HCT116 (cell line): ENCODE results near the gene IGSF10. TPM values are rescaled to one million over a fixed set of nuclear protein-coding genes. Genes with fewer than 3 reads are reported as not detected.

Experiments
- ATAC-seq: fragments of 200-7000 bp; cut with Tn5 transposase; 2 replicates; pipeline ENCODE4 v1.9.1; 2020; ENCODE audit warnings: mild to moderate bottlenecking, moderate library complexity
- BruUV-seq: library from RNA; stranded (reverse); fragments of 400-500 nt; replicated peaks from 2 replicates; lab custom pipeline; 2021; lab: Mats Ljungman, UMichigan
- CTCF ChIA-PET: fragments of 300-600 bp; sonication (Branson Sonifier 250); formaldehyde crosslinking; loops from one replicate; lab custom pipeline; 2021; ENCODE audit warnings: antibody characterized with exemption; lab: Charles Lee
- POLR2A ChIA-PET: fragments of 300-600, 350-600 bp; sonication (Branson Sonifier 250); formaldehyde crosslinking; loops from one replicate; lab custom pipeline; 2021; ENCODE audit warnings: antibody characterized with exemption; lab: Charles Lee
- RAD21 ChIA-PET, 2 experiments: fragments of 300-600 bp; sonication (Branson Sonifier 250); formaldehyde crosslinking; loops; one replicate each; lab custom pipeline; 2023; ENCODE audit warnings: low total read pairs in 2 of 2; ENCODE audit not compliant: uncharacterized antibody in 2 of 2, unreplicated experiment in 2 of 2, low non-redundant PET in 1 of 2; lab: Charles Lee
- DNase-seq: peaks from one replicate; pipeline ENCODE4 v3.0.0-alpha.2; 2010; ENCODE audit warnings: low read depth, low spot score
- H2AFZ ChIP-seq: fragments of 200-600 bp; shearing (Covaris generic), sonication (generic); 2 replicates; pipeline ENCODE4 v1.6.1; 2017; ENCODE audit warnings: low read depth, mixed run types, mixed read lengths, antibody characterized with exemption, low read length; ENCODE audit not compliant: poor library complexity, severe bottlenecking
- H3K27ac ChIP-seq: 2 replicates; pipeline ENCODE4 v1.5.1; 2012; ENCODE audit warnings: low read depth, low read length
- H3K27me3 ChIP-seq: fragments of 200-600 bp; sonication (generic); 2 replicates; pipeline ENCODE4 v1.6.1; 2016; ENCODE audit warnings: mixed run types, low read length, mixed read lengths; ENCODE audit not compliant: insufficient read depth
- H3K36me3 ChIP-seq, 2 experiments: fragments of 200-500 bp in 1 of 2; fragments of 200-600 bp in 1 of 2; sonication (Bioruptor generic) in 1 of 2; sonication (generic) in 1 of 2; 2 replicates each; pipeline versions ENCODE4 v1.5.1 to v1.6.1; 2014 to 2016; ENCODE audit warnings: low read length in 2 of 2, inconsistent platforms in 1 of 2, mixed read lengths in 1 of 2, mixed run types in 1 of 2; ENCODE audit not compliant: insufficient read depth in 2 of 2, control insufficient read depth in 1 of 2
- H3K4me1 ChIP-seq, 2 experiments: fragments of 200-600 bp in 1 of 2; sonication (generic) in 1 of 2; 2 replicates each; pipeline versions ENCODE4 v1.5.1 to v1.6.1; 2012 to 2017; ENCODE audit warnings: low read length in 2 of 2, inconsistent platforms in 1 of 2, mild to moderate bottlenecking in 1 of 2, mixed read lengths in 1 of 2, mixed run types in 1 of 2, moderate library complexity in 1 of 2; ENCODE audit not compliant: insufficient read depth in 2 of 2, control insufficient read depth in 1 of 2
- H3K4me2 ChIP-seq: fragments of 200-600 bp; sonication (generic); 2 replicates; pipeline ENCODE4 v1.6.1; 2017; ENCODE audit warnings: mixed run types, low read length, mixed read lengths
- H3K4me3 ChIP-seq, 2 experiments: fragments of 200-600 bp in 1 of 2; sonication (generic) in 1 of 2; replicated peaks in 1 of 2; 2 replicates each; pipeline ENCODE4 v1.5.1; 2011 to 2016; ENCODE audit warnings: low read length in 2 of 2, control low read depth in 1 of 2, low read depth in 1 of 2, mild to moderate bottlenecking in 1 of 2, mixed read lengths in 1 of 2, mixed run types in 1 of 2
- H3K79me2 ChIP-seq: fragments of 200-600 bp; sonication (generic); 2 replicates; pipeline ENCODE4 v1.6.1; 2017; ENCODE audit warnings: mild to moderate bottlenecking, mixed run types, low read length, moderate library complexity, mixed read lengths; ENCODE audit not compliant: insufficient read depth
- H3K9ac ChIP-seq: fragments of 200-600 bp; sonication (generic); 2 replicates; pipeline ENCODE4 v1.6.1; 2016; ENCODE audit warnings: low read length, mixed read lengths
- H3K9me2 ChIP-seq: fragments of 200-600 bp; sonication (generic), shearing (Covaris generic); 2 replicates; pipeline ENCODE4 v1.6.1; 2017; ENCODE audit warnings: mixed run types, mild to moderate bottlenecking, moderate library complexity; ENCODE audit not compliant: insufficient read depth
- H3K9me3 ChIP-seq, 2 experiments: fragments of 200-500 bp in 1 of 2; fragments of 200-600 bp in 1 of 2; sonication (Bioruptor generic) in 1 of 2; sonication (generic) in 1 of 2; 2 replicates each; pipeline ENCODE4 v1.6.1; 2014 to 2017; ENCODE audit warnings: low read length in 2 of 2, mixed read lengths in 2 of 2, inconsistent platforms in 1 of 2, low read depth in 1 of 2, mild to moderate bottlenecking in 1 of 2, mixed run types in 1 of 2, moderate library complexity in 1 of 2; ENCODE audit not compliant: control insufficient read depth in 1 of 2, insufficient read depth in 1 of 2
- H4K20me1 ChIP-seq: fragments of 200-600 bp; sonication (generic), shearing (Covaris generic); 2 replicates; pipeline ENCODE4 v1.6.1; 2017; ENCODE audit warnings: mixed run types, mild to moderate bottlenecking, moderate library complexity; ENCODE audit not compliant: insufficient read depth
- ATF3 ChIP-seq: IDR thresholded peaks from 2 replicates; pipeline ENCODE4 v1.6.1; 2012
- CBX3 ChIP-seq: IDR thresholded peaks from 2 replicates; pipeline ENCODE4 v1.6.1; 2012; ENCODE audit warnings: low read depth
- CEBPB ChIP-seq: IDR thresholded peaks from 2 replicates; pipeline ENCODE4 v1.6.1; 2012; ENCODE audit warnings: low read depth
- CTCF ChIP-seq, 3 experiments: fragments of 200-600 bp in 1 of 3; sonication (generic) in 1 of 3; IDR thresholded peaks in 2 of 3; conservative IDR thresholded peaks in 1 of 3; 2 replicates each; pipeline ENCODE4 v1.5.1; 2012 to 2017; ENCODE audit warnings: low read depth in 2 of 3, low read length in 2 of 3, antibody characterized with exemption in 1 of 3, borderline replicate concordance in 1 of 3, control low read depth in 1 of 3, mild to moderate bottlenecking in 1 of 3, mixed read lengths in 1 of 3, mixed run types in 1 of 3, moderate library complexity in 1 of 3; ENCODE audit not compliant: insufficient read depth in 1 of 3
- EGR1 ChIP-seq: IDR thresholded peaks from 2 replicates; pipeline ENCODE4 v1.6.1; 2012; ENCODE audit warnings: low read depth
- ELF1 ChIP-seq: IDR thresholded peaks from 2 replicates; pipeline ENCODE4 v1.6.1; 2012; ENCODE audit warnings: low read depth, borderline replicate concordance
- EZH2 ChIP-seq: fragments of 200-600 bp; sonication (generic); IDR thresholded peaks from 2 replicates; pipeline ENCODE4 v1.6.1; 2017; ENCODE audit warnings: antibody characterized with exemption, mixed run types
- EZH2phosphoT487 ChIP-seq: fragments of 200-600 bp; IDR thresholded peaks from 2 replicates; pipeline ENCODE4 v1.6.1; 2018; ENCODE audit warnings: antibody characterized with exemption, borderline replicate concordance
- POLR2AphosphoS5 ChIP-seq: IDR thresholded peaks from 2 replicates; pipeline ENCODE4 v1.6.1; 2011; ENCODE audit warnings: mild to moderate bottlenecking, low read depth, low read length, moderate library complexity
- RAD21 ChIP-seq: IDR thresholded peaks from 2 replicates; pipeline ENCODE4 v1.6.1; 2012; ENCODE audit warnings: low read depth, mild to moderate bottlenecking
- REST ChIP-seq: IDR thresholded peaks from 2 replicates; pipeline ENCODE4 v1.6.1; 2012; ENCODE audit warnings: low read depth
- SIN3A ChIP-seq: IDR thresholded peaks from 2 replicates; pipeline ENCODE4 v1.6.1; 2012; ENCODE audit warnings: low read depth
- SP1 ChIP-seq: IDR thresholded peaks from 2 replicates; pipeline ENCODE4 v1.6.1; 2012; ENCODE audit warnings: low read depth
- TCF7L2 ChIP-seq: IDR thresholded peaks from 2 replicates; pipeline ENCODE4 v1.7.0; 2011; ENCODE audit warnings: borderline replicate concordance, inconsistent platforms; ENCODE audit not compliant: insufficient read depth, insufficient read length; ENCODE audit errors: extremely low read depth
- ZBTB33 ChIP-seq: IDR thresholded peaks from 2 replicates; pipeline ENCODE4 v1.6.1; 2011; ENCODE audit warnings: mild to moderate bottlenecking, low read length, moderate library complexity; ENCODE audit not compliant: insufficient replicate concordance; ENCODE audit errors: extremely low read depth
- intact Hi-C: fragments of 100-400 bp; cut with micrococcal nuclease; formaldehyde crosslinking; loops from 2 replicates; pipeline ENCODE4 v1.10.0; 2022
- total RNA-seq: library from RNA; stranded (reverse); gene quantifications from one replicate; pipeline ENCODE4 v1.2.1, GENCODE V29; 2021; ENCODE audit not compliant: unreplicated experiment

Gene IGSF10
- total RNA-seq, 1 experiment from 2014 or later: 0.02 TPM

- Histone ChIP-seq H3K36me3 (no peaks in the 10 kb centered on the region), H3K79me2 (no peaks in the 10 kb centered on the region), H3K4me2 (no peak overlapping the region), H3K4me1 (no peaks in the 10 kb centered on the region), H3K9me3 (no peaks in the 10 kb centered on the region), H3K9ac (no peak overlapping the region), H2AFZ (no peak overlapping the region), H4K20me1 (no peaks in the 10 kb centered on the region), H3K9me2 (no peaks in the 10 kb centered on the region), H3K27me3 (no peaks in the 10 kb centered on the region), H3K4me3 (no peak overlapping the region), H3K27ac (no peak overlapping the region)
- RAD21 ChIA-PET: no interaction called here
- intact Hi-C loops: no loop called here
- CTCF ChIA-PET: no interaction called here
- POLR2A ChIA-PET: no interaction called here
- BruUV-seq: no TSS peak
- TF ChIP-seq RAD21: no peak
- TF ChIP-seq EZH2: no peak
- no peak for TF ChIP-seq ATF3
- no peak for TF ChIP-seq TCF7L2
- no peak for TF ChIP-seq CTCF (IDR thresholded peaks at IDR 0.05 in 2 of 3, conservative IDR thresholded peaks at IDR 0.05 in 1 of 3; ENCODE audit: borderline replicate concordance in 1 of 3, insufficient read depth in 1 of 3, low read depth in 2 of 3, low read length in 2 of 3)
- TF ChIP-seq POLR2AphosphoS5: no peak
- TF ChIP-seq ELF1: no peak
- TF ChIP-seq EGR1: no peak
- TF ChIP-seq SIN3A: no peak
- TF ChIP-seq CEBPB: no peak
- TF ChIP-seq SP1: no peak
- no peak for TF ChIP-seq ZBTB33
- no peak for TF ChIP-seq CBX3
- no peak for TF ChIP-seq REST
- TF ChIP-seq EZH2phosphoT487: no peak
- ATAC-seq (no peak), DNase-seq (no peak)
Observed at GRCh38 chr3:151501923-151502632, 41.2 kb upstream of the IGSF10 start.
